Transverse colon (tissue), 4 donors: ENCODE measurements around the gene CD48.

Experiments used
- CTCF ChIP-seq, 5 experiments: fragments of 200-600 bp in 3 of 5; fragments of 450-650 bp in 2 of 5; sonication (generic) in 3 of 5; IDR thresholded peaks; 1 replicate in 2 of 5; 2 replicates in 3 of 5; pipeline ENCODE4 v1.5.1; 2016 to 2017; ENCODE audit warnings: antibody characterized with exemption in 5 of 5, inconsistent platforms in 3 of 5, mild to moderate bottlenecking in 2 of 5, moderate library complexity in 1 of 5
- POLR2AphosphoS5 ChIP-seq, 3 donors: sonication (generic); formaldehyde crosslinking; IDR thresholded peaks; one replicate each; pipeline ENCODE4 v1.6.1; 2016; ENCODE audit warnings: antibody characterized with exemption in 3 of 3

GRCh38 chr1:160669802-160670201 lies 41.8 kb downstream of the CD48 start:
- TF ChIP-seq POLR2AphosphoS5 (IDR thresholded peaks at IDR 0.05): no peak
- no peak for TF ChIP-seq CTCF (IDR thresholded peaks at IDR 0.05)
